ENCODE data around the gene AXIN1.
"Not testable (repeated sequence)": the region's sequence is repeated elsewhere in the genome, so short reads cannot be mapped to it uniquely, and the experiment has no call there.

The AXIN1 gene

DNA sequence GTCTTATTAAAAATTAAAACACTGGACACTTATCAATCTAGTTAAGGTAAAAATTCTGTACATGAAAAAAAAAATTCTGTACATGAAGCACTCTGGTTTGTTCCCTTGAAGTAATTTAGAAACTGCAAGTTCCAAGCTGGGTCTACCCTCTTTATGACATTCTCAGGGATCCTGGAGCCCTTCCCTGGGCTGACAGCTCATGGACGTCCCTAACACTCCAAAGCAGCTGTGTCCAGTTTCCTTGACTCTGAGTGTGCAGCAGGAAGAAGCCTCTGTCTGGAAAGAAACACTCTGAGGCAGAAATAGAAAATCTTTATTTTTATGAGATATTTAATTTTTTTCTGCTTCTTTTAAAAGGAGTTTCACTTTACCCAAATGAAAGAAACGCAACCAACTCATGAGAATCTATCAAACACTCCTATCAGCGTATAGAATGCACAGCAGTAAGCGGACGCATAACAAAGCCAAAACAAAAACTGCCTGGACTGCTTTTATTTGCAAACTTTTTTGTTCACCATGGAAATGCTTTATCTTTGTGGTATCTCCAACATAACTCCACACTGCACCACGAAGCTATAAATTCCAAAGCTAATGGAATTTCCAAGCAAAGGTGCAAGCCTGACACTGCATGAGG is 21.2 kb downstream of the AXIN1 start:
- not testable (repeated sequence) for DNase-seq

DNA sequence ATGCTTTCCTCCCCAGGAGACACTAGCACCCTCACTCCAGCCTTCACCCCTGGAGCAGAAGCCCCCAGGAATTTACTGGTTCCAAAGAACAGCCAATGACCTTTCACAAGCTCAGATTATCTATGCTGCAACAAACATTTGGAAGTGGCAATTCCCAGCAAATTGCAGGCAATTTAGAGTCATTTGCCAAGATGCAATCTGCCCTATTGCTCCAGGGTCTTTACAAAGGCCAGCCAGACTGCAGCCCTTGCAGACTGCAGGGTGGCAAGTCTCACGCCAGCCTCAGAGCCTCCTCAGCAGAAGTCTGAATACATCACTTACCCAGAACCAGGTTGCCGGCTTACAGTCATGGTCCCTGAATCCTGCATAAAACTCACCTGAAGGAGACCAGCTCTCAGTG is 21.8 kb downstream of the AXIN1 start:
- no peak for DNase-seq

DNA sequence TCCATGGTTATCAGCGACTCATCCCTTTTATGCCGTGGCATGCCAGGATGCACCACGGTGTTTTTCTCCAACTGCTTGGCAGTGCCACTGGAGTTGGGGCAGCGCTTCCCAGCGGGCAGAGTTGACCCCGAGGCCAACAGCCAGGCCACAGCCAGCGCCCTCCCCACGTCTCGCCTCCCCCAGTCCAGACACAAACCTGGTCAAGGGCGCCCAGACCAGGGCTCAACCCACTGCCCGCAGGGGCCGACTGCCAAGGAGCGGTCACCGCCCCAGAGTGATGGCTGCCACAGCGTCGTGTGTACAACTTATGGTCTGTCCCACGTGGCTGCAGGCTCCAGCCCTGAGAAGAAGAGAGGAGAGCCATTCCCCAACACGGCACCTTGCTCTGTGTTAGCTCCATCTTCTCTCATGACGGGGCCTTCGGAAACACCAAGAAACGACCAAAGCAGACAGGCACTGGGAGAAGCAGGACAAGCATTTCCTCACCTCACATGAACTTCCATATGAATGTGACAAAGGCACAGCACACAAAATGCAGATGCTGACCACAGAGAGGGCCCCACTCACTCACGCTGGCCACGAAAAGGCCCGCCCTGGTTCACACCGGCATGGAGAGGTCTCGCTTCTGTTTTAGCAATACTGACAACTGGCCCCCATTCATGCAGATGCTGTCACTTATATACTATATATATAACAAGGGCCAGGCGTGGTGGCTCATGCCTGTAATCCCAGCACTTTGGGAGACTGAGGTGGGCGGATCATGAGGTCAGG is 27.0 kb downstream of the AXIN1 start:
- DNase-seq, result no peak

DNA sequence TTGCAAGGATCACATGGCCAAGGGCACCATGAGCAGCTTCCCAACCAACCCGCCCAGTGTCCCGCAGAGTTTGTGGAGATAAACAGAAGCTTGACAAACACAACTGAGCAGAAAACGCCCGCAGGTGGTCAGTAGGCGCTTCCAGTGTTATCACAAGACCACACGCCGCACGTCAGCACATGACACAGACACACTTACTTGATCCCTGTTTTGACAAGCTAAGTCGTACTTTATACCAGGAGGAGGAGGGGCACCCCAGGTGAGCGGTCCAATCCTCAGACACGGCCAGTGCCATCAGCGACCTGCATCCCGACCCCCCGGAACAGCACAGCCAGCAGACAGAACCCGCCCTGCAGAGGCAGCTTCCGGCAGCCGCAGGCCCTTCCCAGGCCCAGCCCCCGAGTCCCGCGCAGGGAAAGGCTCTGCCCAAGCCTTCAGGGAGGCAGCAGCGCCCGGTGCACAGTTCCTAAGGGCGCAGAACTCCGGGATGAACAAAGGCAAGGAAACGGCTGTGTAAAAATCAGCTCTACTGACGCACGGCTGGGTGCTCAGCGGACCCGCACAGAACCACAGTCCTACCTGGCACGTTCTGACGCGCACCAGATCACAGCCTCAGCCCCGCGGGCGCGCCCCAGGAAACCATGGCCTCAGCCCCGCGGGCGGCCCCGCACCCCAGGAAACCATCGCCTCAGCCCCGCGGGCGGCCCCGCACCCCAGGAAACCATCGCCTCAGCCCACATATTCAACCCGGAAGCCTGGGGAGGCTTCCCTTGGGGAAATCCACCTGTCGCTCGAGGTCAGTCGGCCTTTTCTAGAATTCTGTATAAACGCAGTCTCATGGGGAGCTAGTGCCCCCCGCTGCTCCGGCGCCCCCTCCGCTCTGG is 27.8 kb downstream of the AXIN1 start:
- no peak for DNase-seq

DNA sequence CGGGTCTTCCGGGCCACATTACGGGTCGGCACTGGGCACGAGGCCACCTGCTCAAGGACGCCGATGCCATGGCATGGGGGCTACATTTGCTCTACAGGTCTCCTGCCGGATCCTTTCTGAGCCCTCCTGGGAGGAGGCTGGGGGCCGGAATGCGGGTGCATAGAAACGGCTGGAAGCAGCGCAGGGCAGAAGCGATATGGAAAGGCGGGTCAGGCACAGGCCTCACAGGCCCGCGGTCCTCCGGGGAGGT is 28.4 kb downstream of the AXIN1 start:
- no peak for DNase-seq

DNA sequence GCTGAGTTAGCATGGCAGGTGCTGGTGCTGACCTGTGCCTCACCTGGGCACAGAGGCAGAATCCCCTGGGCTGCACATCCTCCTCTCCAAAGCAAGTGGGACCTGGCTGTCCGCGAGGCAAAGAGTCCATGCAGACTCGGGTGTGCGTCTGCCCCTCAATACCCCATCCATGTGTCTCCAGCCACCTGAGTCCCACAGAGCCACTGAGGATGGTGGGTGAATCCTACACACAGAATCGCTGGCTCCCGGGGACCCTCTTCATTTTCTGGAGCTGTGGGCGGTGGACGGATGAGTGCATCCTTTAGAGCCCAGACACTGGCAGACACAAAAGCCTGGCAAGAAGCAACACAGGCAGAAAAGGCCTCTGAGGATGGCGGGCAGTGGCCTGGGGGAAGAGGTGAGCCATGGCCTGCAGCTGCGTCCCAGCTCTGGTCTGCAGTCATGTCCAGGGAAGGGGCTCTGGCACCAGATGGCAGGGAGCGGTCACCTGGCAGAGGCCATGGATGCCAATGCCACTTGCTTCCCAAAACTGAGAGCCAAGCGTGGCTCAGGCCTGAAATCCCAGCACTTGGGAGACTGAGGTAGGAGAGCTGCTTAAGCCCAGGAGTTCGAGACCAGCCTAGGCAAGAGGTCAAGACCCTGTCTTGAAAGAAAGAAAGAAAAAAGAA is 29.9 kb downstream of the AXIN1 start:
- DNase-seq, result no peak

DNA sequence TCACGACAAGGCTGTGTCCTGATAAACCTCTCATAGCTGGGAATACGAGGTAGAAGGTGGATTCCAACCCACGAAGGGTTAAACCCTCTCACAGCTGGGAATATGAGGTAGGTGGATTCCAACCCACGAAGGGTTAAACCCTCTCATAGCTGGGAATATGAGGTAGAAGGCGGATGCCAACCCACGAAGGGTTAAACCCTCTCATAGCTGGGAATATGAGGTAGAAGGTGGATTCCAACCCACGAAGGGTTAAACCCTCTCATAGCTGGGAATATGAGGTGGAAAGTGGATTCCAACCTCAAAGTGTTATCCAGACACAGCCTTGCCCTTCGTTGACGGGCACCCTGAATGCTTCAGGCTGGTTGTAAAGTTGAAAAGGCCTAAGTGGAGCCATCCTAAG is 31.0 kb downstream of the AXIN1 start:
- DNase-seq, result no peak

DNA sequence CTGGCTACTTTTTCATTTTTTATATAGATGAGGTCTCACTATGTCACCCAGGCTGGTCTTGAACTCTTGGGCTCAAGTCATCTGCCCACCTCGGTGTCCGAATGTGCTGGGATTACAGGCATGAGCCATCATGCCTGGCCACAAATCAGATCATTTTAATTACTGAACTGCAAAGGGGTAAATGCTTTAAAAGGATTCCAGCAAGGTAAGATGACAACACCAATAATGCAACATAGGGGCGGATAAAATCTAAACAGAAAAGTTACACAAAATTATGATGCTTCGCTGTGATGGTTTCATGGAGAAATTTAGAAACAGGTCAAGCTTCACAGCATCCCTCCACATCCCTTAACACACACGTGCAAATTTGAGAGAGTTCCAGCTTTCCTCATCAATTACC is 32.3 kb downstream of the AXIN1 start:
- DNase-seq, result no peak

DNA sequence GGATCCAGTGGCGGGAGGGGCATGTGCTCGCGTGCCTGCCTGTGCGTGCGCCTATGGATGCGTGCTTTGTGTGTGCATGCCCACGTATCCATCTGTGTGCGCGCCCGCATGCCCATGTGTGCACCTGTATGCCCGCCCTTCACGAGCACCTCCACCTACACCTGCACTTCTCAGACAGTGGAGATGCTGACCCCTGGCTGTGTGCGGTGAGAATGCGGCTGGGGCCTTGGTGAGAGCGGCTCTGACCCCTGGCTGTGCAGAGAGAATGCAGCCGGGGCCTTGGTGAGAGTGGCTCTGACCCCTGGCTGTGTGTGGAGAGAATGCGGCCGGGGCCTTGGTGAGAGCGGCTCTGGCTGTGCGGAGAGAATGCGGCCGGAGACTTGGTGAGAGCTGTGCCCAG is 33.9 kb downstream of the AXIN1 start:
- no peak for DNase-seq

DNA sequence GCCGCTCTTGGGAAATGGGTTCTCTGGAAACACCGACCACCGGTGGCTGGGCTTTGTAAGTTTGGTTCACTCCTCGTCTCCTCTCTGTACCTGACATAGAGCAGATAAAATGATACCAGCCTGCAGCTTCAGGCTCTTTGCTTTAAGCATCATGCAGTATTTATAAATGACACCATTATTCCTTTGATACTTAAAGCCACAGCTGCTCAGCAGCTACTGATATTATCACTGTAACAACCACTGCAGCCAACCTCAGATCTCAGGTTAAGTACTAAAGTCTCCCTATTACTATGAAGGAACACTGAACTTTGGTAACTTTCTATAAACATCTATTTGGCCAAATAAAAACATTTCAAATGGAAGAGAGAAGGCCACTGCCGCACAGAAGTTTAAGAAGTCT is 34.9 kb downstream of the AXIN1 start:
- DNase-seq, result no peak

DNA sequence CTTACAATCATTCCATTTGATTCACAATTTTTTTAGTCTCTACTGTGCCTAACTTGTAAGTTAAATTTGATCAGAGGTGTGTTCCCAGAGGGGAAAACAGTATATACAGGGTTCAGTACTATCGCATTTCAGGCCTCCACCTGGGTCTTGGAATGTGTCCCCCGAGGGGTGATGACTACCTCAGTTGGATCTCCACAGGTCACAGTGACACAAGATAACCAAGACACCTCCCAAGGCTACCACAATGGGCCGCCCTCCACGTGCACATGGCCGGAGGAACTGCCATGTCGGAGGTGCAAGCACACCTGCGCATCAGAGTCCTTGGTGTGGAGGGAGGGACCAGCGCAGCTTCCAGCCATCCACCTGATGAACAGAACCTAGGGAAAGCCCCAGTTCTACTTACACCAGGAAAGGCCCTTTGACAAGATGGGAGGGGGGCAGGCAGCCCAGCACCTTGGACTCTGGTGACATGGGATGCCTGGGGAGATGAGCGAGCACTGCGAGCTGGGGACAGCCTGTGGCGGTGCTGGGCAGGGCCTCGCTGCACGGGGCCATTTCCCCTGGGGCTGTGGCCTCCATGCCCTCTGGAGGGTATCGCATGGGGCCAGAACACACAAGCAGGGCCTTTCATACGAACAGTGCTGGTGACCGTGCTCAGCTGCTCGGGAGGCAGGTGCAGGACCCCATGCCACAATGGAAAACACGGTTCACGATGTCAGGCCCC is 35.6 kb downstream of the AXIN1 start:
- no peak for DNase-seq

DNA sequence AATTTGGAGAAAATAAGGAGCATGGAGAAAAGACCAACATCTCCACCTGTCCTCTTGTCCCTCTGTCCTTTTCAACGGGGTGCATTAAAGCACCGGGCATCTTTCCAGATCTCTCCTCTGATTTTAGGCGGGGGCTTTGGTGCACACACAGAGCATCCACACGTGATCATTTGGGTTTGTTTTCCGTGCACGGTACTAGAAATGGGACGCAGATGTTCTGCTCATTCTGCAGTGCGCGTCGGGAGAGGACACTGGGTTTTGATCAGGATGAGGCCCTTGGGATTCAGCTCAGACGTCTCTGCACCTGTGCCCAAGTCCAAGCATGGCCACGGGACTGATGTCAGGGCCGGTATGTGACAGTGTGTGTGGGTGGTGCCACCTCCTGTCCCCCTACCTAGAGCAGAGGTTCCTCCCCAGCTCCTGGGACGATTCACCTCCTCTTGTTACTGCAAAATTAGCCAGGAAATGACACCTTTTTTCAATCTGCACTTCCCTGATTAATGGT is 37.7 kb downstream of the AXIN1 start:
- no peak for DNase-seq

DNA sequence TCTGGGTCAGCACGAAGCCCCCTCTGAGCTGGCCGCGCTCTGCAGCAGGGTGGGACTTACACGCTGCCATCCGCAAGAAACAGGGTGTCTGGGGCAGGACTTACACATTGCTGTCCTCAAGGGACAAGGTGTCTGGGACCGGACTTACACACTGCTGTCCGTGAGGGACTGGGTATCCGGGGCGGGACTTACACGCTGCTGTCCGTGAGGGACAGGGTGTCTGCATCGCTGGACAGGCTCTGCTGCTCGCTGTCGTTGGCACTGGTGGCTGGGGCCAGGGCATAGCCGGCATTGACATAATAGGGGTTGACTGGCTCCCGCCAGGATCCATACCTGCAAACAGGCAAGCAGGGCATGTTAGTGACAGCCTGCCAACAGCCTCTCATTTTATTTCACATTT is 38.2 kb downstream of the AXIN1 start:
- DNase-seq, result no peak

DNA sequence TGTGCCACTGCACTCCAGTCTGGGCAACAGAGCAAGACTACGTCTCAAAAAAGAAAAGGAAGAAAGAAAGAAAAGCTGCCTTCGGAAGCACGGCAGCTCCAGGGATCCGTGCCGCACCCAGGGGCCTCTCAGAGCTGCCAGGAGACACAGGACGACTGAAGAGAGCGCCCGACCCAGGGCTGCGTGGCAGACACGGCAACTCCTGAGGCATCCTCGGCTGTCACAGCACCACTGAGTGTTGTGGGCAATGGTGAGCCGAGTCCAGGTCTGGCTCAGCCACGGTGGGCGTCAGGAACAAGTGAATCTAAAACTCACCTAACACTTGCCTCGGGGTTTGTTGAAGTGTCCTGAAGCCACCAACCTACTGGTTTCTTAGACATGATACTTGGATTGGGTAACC is 40.8 kb downstream of the AXIN1 start:
- no peak for DNase-seq

DNA sequence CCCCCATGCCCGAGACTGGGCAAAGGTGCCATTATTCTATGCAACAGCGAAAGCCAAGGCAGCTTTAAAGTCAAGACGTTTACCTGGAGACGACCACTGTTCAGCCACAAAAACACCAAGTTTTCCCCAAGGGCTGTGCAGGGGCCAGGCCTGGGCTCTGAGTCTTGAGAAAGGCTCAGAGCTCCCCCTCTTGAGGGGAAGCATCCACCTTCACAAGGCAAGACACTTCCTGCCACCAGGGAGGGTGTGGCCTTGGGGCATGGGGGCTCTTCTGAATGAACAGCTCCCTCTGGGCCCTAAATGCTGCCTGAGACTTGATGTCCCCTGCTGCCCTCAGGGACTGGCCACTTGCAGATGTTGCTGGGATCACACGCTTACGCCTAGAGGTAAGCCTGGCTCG is 43.0 kb downstream of the AXIN1 start:
- DNase-seq, result no peak

DNA sequence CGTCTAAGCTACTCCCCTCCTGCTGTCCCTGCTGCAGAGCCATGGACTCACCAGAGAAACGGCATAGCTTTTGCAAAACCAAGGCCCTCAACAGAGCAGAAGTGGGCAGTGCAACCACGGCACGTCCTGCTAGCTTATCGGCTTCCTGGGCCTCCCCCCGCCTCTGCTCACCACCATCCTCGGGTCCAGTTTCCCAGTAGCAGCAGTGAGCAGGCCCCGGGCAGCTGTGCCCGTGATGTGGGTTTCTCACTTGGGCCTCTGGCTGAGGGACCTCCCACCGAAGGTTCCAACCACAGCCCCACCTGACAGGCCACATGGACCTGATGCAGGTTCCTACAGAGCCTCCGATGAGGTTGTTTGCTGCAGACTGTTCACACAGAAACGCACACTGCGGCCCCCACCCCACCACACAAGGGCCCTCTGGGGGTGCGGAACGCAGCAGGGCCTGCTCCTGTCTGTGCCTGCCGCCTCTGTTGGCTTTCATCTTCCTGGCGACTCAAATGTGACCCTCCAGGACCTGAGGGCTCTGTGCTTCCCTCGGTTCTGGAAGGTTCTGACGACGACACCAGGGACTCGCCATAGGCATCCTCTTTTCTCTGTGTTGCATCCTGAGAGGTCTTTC is 44.7 kb downstream of the AXIN1 start:
- DNase-seq, result no peak

DNA sequence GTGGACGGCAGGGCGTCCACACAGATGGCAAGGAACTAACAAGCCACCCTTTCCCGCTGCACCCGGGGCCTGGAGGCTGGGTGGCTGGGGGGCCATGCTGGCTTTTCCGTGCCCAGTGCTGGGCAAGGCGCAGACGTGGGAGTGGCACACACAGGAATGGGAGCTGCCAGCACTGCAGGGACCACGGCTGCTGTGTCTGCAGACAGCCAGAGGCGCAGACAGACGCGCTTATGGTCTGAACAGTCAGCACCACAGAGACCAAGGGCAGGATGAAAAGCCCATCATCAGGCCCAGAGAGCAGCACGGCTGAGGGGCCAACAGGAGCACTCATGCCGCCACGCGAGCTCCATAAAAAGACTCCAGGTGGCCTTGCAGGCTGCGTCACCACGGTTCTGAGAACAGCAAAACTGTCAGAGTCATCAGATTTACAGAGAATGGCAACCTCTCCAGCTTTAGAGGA is 45.6 kb downstream of the AXIN1 start:
- no peak for DNase-seq

DNA sequence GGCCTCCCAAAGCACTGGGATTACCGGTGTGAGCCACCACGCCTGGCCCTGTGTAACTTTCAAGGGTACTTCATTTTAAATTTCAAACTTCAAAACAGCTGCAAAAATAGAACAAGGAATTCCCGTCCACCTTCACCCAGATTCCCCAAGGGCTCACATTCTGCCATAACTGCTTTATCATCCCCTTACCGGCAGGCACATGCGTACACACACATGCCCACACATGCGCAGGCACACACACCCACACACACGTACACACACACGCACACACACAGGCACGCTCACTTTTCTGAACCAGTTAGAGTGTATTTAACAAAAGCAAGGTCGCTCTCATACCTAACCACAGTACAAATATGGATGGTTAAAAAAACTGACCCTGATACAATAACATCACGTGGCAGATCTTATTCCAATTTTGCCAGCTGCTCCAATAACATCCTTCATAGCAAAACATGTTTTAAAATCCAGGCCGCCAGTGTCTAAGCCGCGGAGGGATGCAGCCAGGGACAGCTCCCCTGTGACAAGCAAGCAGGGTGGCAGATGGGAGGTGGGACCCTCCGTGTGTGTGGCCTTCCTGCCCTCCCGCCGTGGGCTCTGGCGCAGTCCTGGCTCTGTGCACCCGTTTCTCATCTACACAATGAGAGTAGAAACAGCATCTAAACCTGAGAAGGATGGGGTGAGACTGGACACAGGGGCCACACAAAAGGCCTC is 46.5 kb downstream of the AXIN1 start:
- no peak for DNase-seq

DNA sequence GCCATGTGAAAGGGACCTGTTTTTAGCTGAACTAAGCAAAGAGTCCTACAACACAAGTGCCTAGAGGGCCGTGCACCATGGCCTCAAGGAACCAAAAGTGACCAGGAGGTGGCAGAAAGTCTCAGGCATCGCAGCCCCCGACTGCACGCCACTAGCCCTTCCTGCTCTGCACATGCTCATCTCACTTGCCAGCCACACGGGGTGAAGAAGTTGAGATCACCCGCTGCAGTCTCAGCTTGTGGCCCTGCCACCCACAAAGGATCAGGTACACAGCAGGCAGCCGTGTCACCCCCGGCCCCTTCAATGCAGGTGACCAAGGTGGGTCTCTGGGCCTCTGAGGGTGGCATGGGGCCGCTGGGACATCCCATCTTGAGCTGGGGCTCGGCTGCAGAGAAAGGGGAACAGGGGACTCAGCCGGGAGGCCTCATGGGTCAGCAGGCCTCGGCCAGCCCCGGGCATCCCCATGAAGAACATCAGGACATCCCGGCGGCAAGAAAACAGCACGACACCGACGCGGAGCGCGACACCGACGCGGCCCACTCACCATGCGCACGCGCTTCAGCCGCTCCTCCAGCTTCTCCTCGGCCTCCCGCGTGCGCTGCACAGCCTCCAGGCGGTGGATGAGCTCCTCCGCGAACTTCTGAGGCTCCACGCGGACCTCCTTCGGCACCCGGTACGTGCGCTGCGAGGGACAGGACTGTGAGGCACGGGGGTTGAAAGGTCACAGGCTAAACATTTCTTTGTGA is 48.6 kb downstream of the AXIN1 start:
- no peak for DNase-seq

DNA sequence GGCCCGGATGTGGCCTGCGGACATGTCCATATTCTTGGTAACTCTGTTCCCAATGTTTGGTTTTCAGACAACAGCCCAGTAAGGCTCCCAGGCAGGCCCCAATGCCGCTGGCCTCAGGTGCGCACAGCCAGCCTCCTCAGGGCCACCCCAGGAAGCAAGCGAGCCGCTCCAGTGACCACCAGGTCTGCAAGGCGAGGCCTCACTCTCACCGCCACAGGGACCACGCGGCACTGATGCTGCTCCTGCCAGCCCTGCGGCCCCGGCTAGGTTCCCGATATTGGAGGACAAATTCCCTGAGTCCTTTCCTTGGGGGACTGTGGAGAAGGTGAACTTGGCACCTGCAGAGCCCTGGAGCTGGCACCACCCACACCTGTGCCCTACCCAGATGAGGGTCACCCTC is 50.6 kb downstream of the AXIN1 start:
- DNase-seq, result no peak

DNA sequence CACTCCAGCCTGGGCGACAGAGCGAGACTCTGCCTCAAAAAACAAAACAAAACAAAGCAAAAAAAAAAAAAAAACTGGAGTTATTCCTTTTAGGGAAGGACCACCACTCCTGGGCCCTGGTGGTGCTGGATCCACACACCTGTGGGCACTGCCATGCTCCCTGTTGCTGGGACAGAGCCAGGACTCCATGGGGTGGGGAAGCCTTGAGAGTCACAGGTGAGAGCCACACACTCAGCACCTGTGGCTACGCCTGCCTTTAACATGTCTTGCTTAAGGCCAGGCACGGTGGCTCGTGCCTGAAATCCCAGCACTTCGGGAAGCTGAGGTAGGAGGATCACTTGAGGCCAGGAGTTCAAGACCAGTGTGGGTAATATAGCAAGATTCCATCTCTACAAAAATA is 51.3 kb downstream of the AXIN1 start:
- DNase-seq, result no peak
